ENCODE measurements around the gene COL23A1. TPM values are rescaled to one million over a fixed set of nuclear protein-coding genes. Genes with fewer than 3 reads are reported as not detected.

The COL23A1 gene
- total and polyA plus RNA-seq, 2 of the 13 experiments (the other 11 are each of a cell fraction or from before 2014, with no cell fraction given), result not detected

- no peak for TF ChIP-seq ZNF407 (CRISPR knock-in tag; IDR thresholded peaks at IDR 0.05; ENCODE audit: not compliant biosample characterization)
These were observed 291.8 kb downstream of the COL23A1 start (continued) for GRCh38 chr5:178298283-178298807.

GRCh38 chr5:178297751-178298150 lies 292.4 kb downstream of the COL23A1 start:
- ChIA-PET CTCF (ENCODE audit: low intra/inter-chr PET ratio, low total read pairs) (no interaction called here), POLR2A (no interaction called here)
- WGBS (ENCODE audit: low lambda C conversion rate), result 40% methylated on average over 5 of the region's 8 CpGs
- Histone ChIP-seq H3K4me3 (replicated peaks in 1 of 3; ENCODE audit: insufficient read depth in 1 of 3, low read depth in 2 of 3, low read length in 3 of 3) (no peak overlapping the region), H3K9ac (ENCODE audit: insufficient read depth, low read depth, low read length) (no peak overlapping the region), H3K4me2 (ENCODE audit: low read depth, low read length) (no peak overlapping the region), H3K36me3 (replicated peaks in 1 of 2; ENCODE audit: control insufficient read depth in 1 of 2, insufficient read depth in 2 of 2, low read length in 2 of 2) (no peaks in the 10 kb centered on the region), H3K27ac (ENCODE audit: extremely low read length, insufficient read depth, low read length) (no peak overlapping the region), H4K20me1 (ENCODE audit: insufficient read depth, low read length) (no peaks in the 10 kb centered on the region), H3K79me2 (ENCODE audit: insufficient read depth, low read length) (no peaks in the 10 kb centered on the region), H3K27me3 (ENCODE audit: control insufficient read depth in 1 of 2, insufficient read depth in 2 of 2, low read length in 2 of 2) (peaks cover 1 to 6% of the 10 kb centered on the region in 2 experiments; a peak in 2 of 5 replicates), H3K9me3 (ENCODE audit: low read length) (no peaks in the 10 kb centered on the region), H2AFZ (ENCODE audit: low read length) (no peak overlapping the region), H3K4me1 (ENCODE audit: insufficient read depth, low read length) (no peaks in the 10 kb centered on the region)
- ATAC-seq (no peak), DNase-seq (ENCODE audit: low spot score) (no peak), FAIRE-seq (no peak)
- no TSS peak for BruUV-seq (replicated peaks)
- intact Hi-C loops (cut with micrococcal nuclease; ENCODE audit: unreplicated experiment) (no loop called here), in situ Hi-C loops (cut with HindIII; ENCODE audit: extremely low pct_ligation_motif_present, low pct_unique_long_range_greater_than_20kb) (no loop called here)
- no peak for TF ChIP-seq NR2F1 (CRISPR knock-in tag; IDR thresholded peaks at IDR 0.05)
- no peak for TF ChIP-seq ZBTB33 (CRISPR knock-in tag; IDR thresholded peaks at IDR 0.05)
- no peak for TF ChIP-seq TRAFD1 (CRISPR knock-in tag; IDR thresholded peaks at IDR 0.05; ENCODE audit: borderline replicate concordance)
- no peak for TF ChIP-seq REPIN1 (CRISPR knock-in tag; IDR thresholded peaks at IDR 0.05; ENCODE audit: borderline replicate concordance, low read depth)
- TF ChIP-seq ATF2 (CRISPR knock-in tag; IDR thresholded peaks at IDR 0.05), result no peak
- no peak for TF ChIP-seq ZNF766 (CRISPR knock-in tag; IDR thresholded peaks at IDR 0.05; ENCODE audit: borderline replicate concordance)
